Mesendoderm (in vitro differentiated cells): ENCODE measurements around the gene GPRASP1.
"Not testable (repeated sequence)": the region's sequence is repeated elsewhere in the genome, so short reads cannot be mapped to it uniquely, and the experiment has no call there.

ENCODE experiments used
- DNase-seq: peaks from one replicate; pipeline ENCODE4 v3.0.0; 2013
- H2AK5ac ChIP-seq: 2 replicates; pipeline ENCODE4 v1.6.1; 2013; ENCODE audit warnings: low read length, inconsistent platforms
- H2BK120ac ChIP-seq: 2 replicates; pipeline ENCODE4 v1.6.1; 2013; ENCODE audit warnings: low read depth, mild to moderate bottlenecking, low read length, moderate library complexity, mixed read lengths
- H2BK15ac ChIP-seq: replicated peaks from 2 replicates; pipeline ENCODE4 v1.6.1; 2013; ENCODE audit warnings: low read depth, mild to moderate bottlenecking, moderate library complexity
- H2BK5ac ChIP-seq: 2 replicates; pipeline ENCODE4 v1.6.1; 2013; ENCODE audit warnings: low read length, inconsistent platforms
- H3K18ac ChIP-seq: 2 replicates; pipeline ENCODE4 v1.6.1; 2013; ENCODE audit warnings: mild to moderate bottlenecking, low read length, mixed read lengths
- H3K23ac ChIP-seq: one replicate; pipeline ENCODE4 v1.6.1; 2013; ENCODE audit warnings: low read length
- H3K27ac ChIP-seq: 2 replicates; pipeline ENCODE4 v1.5.1; 2013; ENCODE audit warnings: low read depth, mild to moderate bottlenecking, inconsistent platforms, low read length, moderate library complexity
- H3K27me3 ChIP-seq: 2 replicates; pipeline ENCODE4 v1.6.1; 2013; ENCODE audit warnings: low read length, control low read depth, mild to moderate bottlenecking, inconsistent platforms; ENCODE audit not compliant: insufficient read depth, poor library complexity
- H3K36me3 ChIP-seq: 2 replicates; pipeline ENCODE4 v1.6.1; 2013; ENCODE audit warnings: low read length, inconsistent platforms; ENCODE audit not compliant: control insufficient read depth, insufficient read depth
- H3K4ac ChIP-seq: one replicate; pipeline ENCODE4 v1.6.1; 2013; ENCODE audit warnings: low read depth, mild to moderate bottlenecking, low read length, moderate library complexity
- H3K4me1 ChIP-seq: 2 replicates; pipeline ENCODE4 v1.6.1; 2013; ENCODE audit warnings: low read depth, low read length, inconsistent platforms; ENCODE audit not compliant: control insufficient read depth
- H3K4me2 ChIP-seq: 2 replicates; pipeline ENCODE4 v1.6.1; 2013; ENCODE audit warnings: low read length
- H3K4me3 ChIP-seq: 2 replicates; pipeline ENCODE4 v1.5.1; 2013; ENCODE audit warnings: mild to moderate bottlenecking, low read length
- H3K56ac ChIP-seq: one replicate; pipeline ENCODE4 v1.6.1; 2013; ENCODE audit warnings: low read length
- H3K79me1 ChIP-seq: 2 replicates; pipeline ENCODE4 v1.6.1; 2013; ENCODE audit warnings: low read length, inconsistent platforms
- H3K79me2 ChIP-seq: 2 replicates; pipeline ENCODE4 v1.6.1; 2013; ENCODE audit warnings: mild to moderate bottlenecking, low read length; ENCODE audit not compliant: control insufficient read depth, insufficient read depth
- H3K9ac ChIP-seq: 2 replicates; pipeline ENCODE4 v1.6.1; 2013; ENCODE audit warnings: low read length, inconsistent platforms
- H4K5ac ChIP-seq: one replicate; pipeline ENCODE4 v1.6.1; 2013; ENCODE audit warnings: low read length
- H4K8ac ChIP-seq: one replicate; pipeline ENCODE4 v1.6.1; 2013; ENCODE audit warnings: low read depth, mild to moderate bottlenecking, control low read depth, low read length, moderate library complexity
- WGBS: extraction: QIAGEN DNeasy Blood & Tissue Kit; methylation state at CpG from one replicate; pipeline ENCODE4 v1.1.7; 2013; ENCODE audit warnings: low lambda C conversion rate, missing lambda C conversion rate; ENCODE audit not compliant: insufficient coverage; ENCODE audit errors: extremely low coverage; 5-methylcytosine and 5-hydroxymethylcytosine counted together

Gene GPRASP1

GRCh38 chrX:102677479-102677878 is 26.2 kb downstream of the GPRASP1 start:
- H3K18ac ChIP-seq, H3K4me3 ChIP-seq, H4K5ac ChIP-seq, H3K4ac ChIP-seq, H3K36me3 ChIP-seq, H3K79me2 ChIP-seq, H3K27me3 ChIP-seq, H3K56ac ChIP-seq, H3K4me2 ChIP-seq, H2BK5ac ChIP-seq, H2AK5ac ChIP-seq, H3K23ac ChIP-seq, H3K79me1 ChIP-seq, H2BK120ac ChIP-seq, H3K4me1 ChIP-seq, H2BK15ac ChIP-seq, DNase-seq, H3K9ac ChIP-seq, H3K27ac ChIP-seq, H4K8ac ChIP-seq: not testable (repeated sequence)
- WGBS: no CpG with 5 or more reads among the region's 1 CpG

- Histone ChIP-seq H3K56ac (no peak overlapping the region), H4K8ac (no peak overlapping the region), H3K18ac (no peak overlapping the region)
These were observed 33.7 kb downstream of the GPRASP1 start for GRCh38 chrX:102684772-102685520.

GRCh38 chrX:102694749-102695148 is 43.5 kb downstream of the GPRASP1 start:
- WGBS: no CpG with 5 or more reads among the region's 3 CpGs
- no peak overlapping the region for H3K18ac ChIP-seq
- H3K56ac ChIP-seq: no peak overlapping the region
- no peak for DNase-seq
- H3K9ac ChIP-seq: no peak overlapping the region
- no peak overlapping the region for H2BK120ac ChIP-seq
- H3K4me2 ChIP-seq: no peak overlapping the region
- H3K79me1 ChIP-seq: no peaks in the 10 kb centered on the region
- no peak overlapping the region for H4K5ac ChIP-seq
- no peaks in the 10 kb centered on the region for H3K27me3 ChIP-seq
- no peak overlapping the region for H3K4me3 ChIP-seq
- H3K27ac ChIP-seq: no peak overlapping the region
- no peak overlapping the region for H4K8ac ChIP-seq
- no peak overlapping the region for H2AK5ac ChIP-seq
- no peaks in the 10 kb centered on the region for H3K4me1 ChIP-seq
- no peak overlapping the region for H2BK15ac ChIP-seq
- H3K23ac ChIP-seq: no peak overlapping the region
- no peak overlapping the region for H3K4ac ChIP-seq
- no peak overlapping the region for H2BK5ac ChIP-seq
- no peaks in the 10 kb centered on the region for H3K36me3 ChIP-seq
- no peaks in the 10 kb centered on the region for H3K79me2 ChIP-seq

More at GRCh38 chrX:102684772-102685520, 33.7 kb downstream of the GPRASP1 start:
- Histone ChIP-seq H3K79me1 (no peaks in the 10 kb centered on the region), H3K9ac (no peak overlapping the region), H3K4ac (no peak overlapping the region), H3K23ac (no peak overlapping the region), H3K36me3 (no peaks in the 10 kb centered on the region), H3K27ac (no peak overlapping the region), H4K5ac (no peak overlapping the region), H2BK5ac (no peak overlapping the region), H3K4me1 (no peaks in the 10 kb centered on the region), H3K4me2 (no peak overlapping the region), H3K27me3 (no peaks in the 10 kb centered on the region), H2AK5ac (no peak overlapping the region), H3K4me3 (no peak overlapping the region), H2BK15ac (no peak overlapping the region), H3K79me2 (no peaks in the 10 kb centered on the region), H2BK120ac (no peak overlapping the region)
- DNase-seq: no peak
- no CpG with 5 or more reads among the region's 2 CpGs for WGBS

GRCh38 chrX:102696306-102696705 is 45.0 kb downstream of the GPRASP1 start:
- no peak for DNase-seq
- H2BK120ac ChIP-seq: no peak overlapping the region
- H3K27ac ChIP-seq: no peak overlapping the region
- no peak overlapping the region for H3K18ac ChIP-seq
- H3K4me3 ChIP-seq: no peak overlapping the region
- no peaks in the 10 kb centered on the region for H3K36me3 ChIP-seq
- no peak overlapping the region for H2BK15ac ChIP-seq
- H3K56ac ChIP-seq: no peak overlapping the region
- H3K4me2 ChIP-seq: no peak overlapping the region
- H3K79me1 ChIP-seq: no peaks in the 10 kb centered on the region
- H3K27me3 ChIP-seq: no peaks in the 10 kb centered on the region
- H3K4ac ChIP-seq: no peak overlapping the region
- no peak overlapping the region for H4K8ac ChIP-seq
- H3K9ac ChIP-seq: no peak overlapping the region
- H2AK5ac ChIP-seq: no peak overlapping the region
- H2BK5ac ChIP-seq: no peak overlapping the region
- H3K4me1 ChIP-seq: no peaks in the 10 kb centered on the region
- no peaks in the 10 kb centered on the region for H3K79me2 ChIP-seq
- no peak overlapping the region for H3K23ac ChIP-seq
- H4K5ac ChIP-seq: no peak overlapping the region

GRCh38 chrX:102697494-102697893 is 46.2 kb downstream of the GPRASP1 start:
- Histone ChIP-seq H3K79me1 (no peaks in the 10 kb centered on the region), H4K5ac (no peak overlapping the region), H3K9ac (no peak overlapping the region), H2BK5ac (no peak overlapping the region), H3K18ac (no peak overlapping the region), H3K56ac (no peak overlapping the region), H3K36me3 (no peaks in the 10 kb centered on the region), H3K4ac (no peak overlapping the region), H3K4me3 (no peak overlapping the region), H3K27ac (no peak overlapping the region), H3K4me2 (no peak overlapping the region), H2BK15ac (no peak overlapping the region), H4K8ac (no peak overlapping the region), H3K79me2 (no peaks in the 10 kb centered on the region), H2AK5ac (no peak overlapping the region), H2BK120ac (no peak overlapping the region), H3K27me3 (no peaks in the 10 kb centered on the region), H3K4me1 (no peaks in the 10 kb centered on the region), H3K23ac (no peak overlapping the region)
- DNase-seq: no peak
